HEK293 (cell line): ENCODE results near the gene C5orf46.

Source experiments
- ATF2 ChIP-seq: fragments of 450-650 bp; formaldehyde crosslinking; IDR thresholded peaks from 2 replicates; pipeline ENCODE4 v1.5.1; 2016; ENCODE audit warnings: missing biosample characterization, missing genetic modification characterization, low read depth
- CTCF ChIP-seq: fragments of 450-650 bp; formaldehyde crosslinking; IDR thresholded peaks from 2 replicates; pipeline ENCODE4 v1.5.1; 2016; ENCODE audit warnings: missing biosample characterization, missing genetic modification characterization
- TCF7L2 ChIP-seq: IDR thresholded peaks from 2 replicates; pipeline ENCODE4 v1.6.1; 2011; ENCODE audit warnings: low read depth, mild to moderate bottlenecking, inconsistent platforms, low read length, moderate library complexity, borderline replicate concordance
- YY1 ChIP-seq: fragments of 450-650 bp; formaldehyde crosslinking; IDR thresholded peaks from 2 replicates; pipeline ENCODE4 v1.5.1; 2018; ENCODE audit warnings: missing biosample characterization, missing genetic modification characterization
- ZNF26 ChIP-seq: fragments of 450-650 bp; formaldehyde crosslinking; IDR thresholded peaks from 2 replicates; pipeline ENCODE4 v1.5.1; 2016; ENCODE audit warnings: missing biosample characterization, missing genetic modification characterization
- ZNF707 ChIP-seq: fragments of 450-650 bp; formaldehyde crosslinking; IDR thresholded peaks from 2 replicates; pipeline ENCODE4 v1.5.1; 2016; ENCODE audit warnings: missing biosample characterization, missing genetic modification characterization

- TF ChIP-seq CTCF (tag by site-specific recombination) = no peak
- no peak for TF ChIP-seq YY1 (tag by site-specific recombination)
- no peak for TF ChIP-seq ZNF26 (tag by site-specific recombination)
- TF ChIP-seq TCF7L2 = no peak
- no peak for TF ChIP-seq ZNF707 (tag by site-specific recombination)
- TF ChIP-seq ATF2 (tag by site-specific recombination) = no peak
Measured at GRCh38 chr5:147954971-147955370, 48.6 kb upstream of the C5orf46 start.
